ENCODE data around the gene PTPRG. TPM values are rescaled to one million over a fixed set of nuclear protein-coding genes. Genes with fewer than 3 reads are reported as not detected.
"Not testable (repeated sequence)": the region's sequence is repeated elsewhere in the genome, so short reads cannot be mapped to it uniquely, and the experiment has no call there.

Gene PTPRG
- total and polyA plus RNA-seq, 12 donors: 6.3 to 119 (median 72.2) TPM

DNA sequence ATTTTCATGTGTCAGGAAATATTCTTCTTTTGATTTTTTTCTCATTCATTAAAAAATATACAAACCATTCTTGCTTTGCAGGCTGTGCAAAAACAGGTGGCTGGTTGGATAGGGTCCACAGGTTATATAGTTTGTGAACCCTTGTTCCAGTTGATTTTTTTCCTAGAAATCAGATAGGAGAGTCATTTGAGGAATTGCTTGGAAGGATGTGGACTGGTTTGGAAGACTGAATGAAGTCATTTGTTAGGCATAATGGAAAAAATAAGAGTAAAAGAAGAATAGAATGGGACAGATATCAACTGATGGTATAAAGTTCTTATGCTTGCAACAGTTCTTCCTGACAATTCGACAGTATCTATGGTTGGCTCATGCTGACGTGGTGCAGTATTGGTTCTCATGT lies 189.4 kb downstream of the PTPRG start:
- Histone ChIP-seq H3K4me3 (no peak overlapping the region), H3K27ac (no peak overlapping the region), H3K27me3 (no peaks in the 10 kb centered on the region), H3K4me1 (replicated peaks in 1 of 2) (no peaks in the 10 kb centered on the region), H3K9me3 (replicated peaks in 1 of 3) (no peaks in the 10 kb centered on the region), H3K36me3 (replicated peaks in 1 of 2) (no peaks in the 10 kb centered on the region)
- no peak for TF ChIP-seq POLR2A (IDR thresholded peaks at IDR 0.05)
- TF ChIP-seq, protein P1, sequence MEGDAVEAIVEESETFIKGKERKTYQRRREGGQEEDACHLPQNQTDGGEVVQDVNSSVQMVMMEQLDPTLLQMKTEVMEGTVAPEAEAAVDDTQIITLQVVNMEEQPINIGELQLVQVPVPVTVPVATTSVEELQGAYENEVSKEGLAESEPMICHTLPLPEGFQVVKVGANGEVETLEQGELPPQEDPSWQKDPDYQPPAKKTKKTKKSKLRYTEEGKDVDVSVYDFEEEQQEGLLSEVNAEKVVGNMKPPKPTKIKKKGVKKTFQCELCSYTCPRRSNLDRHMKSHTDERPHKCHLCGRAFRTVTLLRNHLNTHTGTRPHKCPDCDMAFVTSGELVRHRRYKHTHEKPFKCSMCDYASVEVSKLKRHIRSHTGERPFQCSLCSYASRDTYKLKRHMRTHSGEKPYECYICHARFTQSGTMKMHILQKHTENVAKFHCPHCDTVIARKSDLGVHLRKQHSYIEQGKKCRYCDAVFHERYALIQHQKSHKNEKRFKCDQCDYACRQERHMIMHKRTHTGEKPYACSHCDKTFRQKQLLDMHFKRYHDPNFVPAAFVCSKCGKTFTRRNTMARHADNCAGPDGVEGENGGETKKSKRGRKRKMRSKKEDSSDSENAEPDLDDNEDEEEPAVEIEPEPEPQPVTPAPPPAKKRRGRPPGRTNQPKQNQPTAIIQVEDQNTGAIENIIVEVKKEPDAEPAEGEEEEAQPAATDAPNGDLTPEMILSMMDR (IDR thresholded peaks at IDR 0.05): no peak
- intact Hi-C loops (cut with DNase I): no loop called here
- 75 to 92% (median 79%) methylated on average over 2 of the region's 2 CpGs for WGBS, 4 donors
- DNase-seq: no peak

DNA sequence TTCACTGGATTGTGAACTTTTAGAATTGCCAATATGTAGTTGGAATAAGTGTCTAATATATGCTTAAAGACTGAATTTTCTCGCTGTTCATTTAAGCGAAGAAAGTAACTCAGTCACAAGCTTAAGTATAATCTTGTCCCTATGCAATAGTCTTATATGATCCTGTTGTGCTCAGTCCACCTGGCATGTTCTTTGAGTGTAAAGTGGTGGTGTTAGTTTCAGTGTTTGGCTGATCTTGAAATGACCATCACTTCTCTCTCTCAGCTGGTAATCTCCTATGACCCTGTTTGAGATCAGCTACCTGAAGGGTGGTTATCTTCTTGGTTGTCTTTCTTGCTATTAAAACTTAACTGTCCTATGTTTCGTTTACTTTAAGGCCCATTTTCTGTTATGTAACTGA lies 197.5 kb downstream of the PTPRG start:
- 94 to 100% (median 99%) methylated on average over 3 of the region's 3 CpGs for WGBS, 4 donors
- Histone ChIP-seq H3K36me3 (replicated peaks in 1 of 2) (no peaks in the 10 kb centered on the region), H3K4me3 (no peak overlapping the region), H3K27ac (no peak overlapping the region), H3K27me3 (no peaks in the 10 kb centered on the region), H3K4me1 (replicated peaks in 1 of 2) (no peaks in the 10 kb centered on the region), H3K9me3 (replicated peaks in 1 of 3) (no peaks in the 10 kb centered on the region)
- no peak for DNase-seq
- intact Hi-C loops (cut with DNase I): no loop called here
- TF ChIP-seq, protein P1 (IDR thresholded peaks at IDR 0.05): no peak
- TF ChIP-seq POLR2A (IDR thresholded peaks at IDR 0.05): no peak

DNA sequence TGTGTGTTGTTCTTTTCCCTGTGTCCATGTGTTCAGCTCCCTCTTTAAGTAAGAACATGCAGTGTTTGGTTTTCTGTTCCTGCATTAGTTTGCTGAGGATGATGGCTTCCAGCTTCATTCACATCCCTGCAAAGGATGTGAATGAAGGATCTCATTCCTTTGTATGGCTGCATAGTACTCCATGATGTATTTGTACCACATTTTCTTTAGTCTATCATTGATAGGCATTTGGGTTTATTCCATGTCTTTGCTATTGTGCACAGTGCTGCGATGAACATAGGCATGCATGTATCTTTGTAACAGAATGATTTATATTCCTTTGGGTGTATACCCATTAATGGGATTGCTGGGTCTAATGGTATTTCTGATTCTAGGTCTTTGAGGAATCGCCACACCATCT lies 199.4 kb downstream of the PTPRG start:
- H3K27me3 ChIP-seq; H3K27ac ChIP-seq; H3K9me3 ChIP-seq (replicated peaks in 1 of 3); H3K4me3 ChIP-seq; H3K4me1 ChIP-seq (replicated peaks in 1 of 2); H3K36me3 ChIP-seq (replicated peaks in 1 of 2); DNase-seq; intact Hi-C loops (cut with DNase I): not testable (repeated sequence)
- WGBS, 4 donors: 94 to 99% (median 97%) methylated on average over 2 of the region's 2 CpGs

DNA sequence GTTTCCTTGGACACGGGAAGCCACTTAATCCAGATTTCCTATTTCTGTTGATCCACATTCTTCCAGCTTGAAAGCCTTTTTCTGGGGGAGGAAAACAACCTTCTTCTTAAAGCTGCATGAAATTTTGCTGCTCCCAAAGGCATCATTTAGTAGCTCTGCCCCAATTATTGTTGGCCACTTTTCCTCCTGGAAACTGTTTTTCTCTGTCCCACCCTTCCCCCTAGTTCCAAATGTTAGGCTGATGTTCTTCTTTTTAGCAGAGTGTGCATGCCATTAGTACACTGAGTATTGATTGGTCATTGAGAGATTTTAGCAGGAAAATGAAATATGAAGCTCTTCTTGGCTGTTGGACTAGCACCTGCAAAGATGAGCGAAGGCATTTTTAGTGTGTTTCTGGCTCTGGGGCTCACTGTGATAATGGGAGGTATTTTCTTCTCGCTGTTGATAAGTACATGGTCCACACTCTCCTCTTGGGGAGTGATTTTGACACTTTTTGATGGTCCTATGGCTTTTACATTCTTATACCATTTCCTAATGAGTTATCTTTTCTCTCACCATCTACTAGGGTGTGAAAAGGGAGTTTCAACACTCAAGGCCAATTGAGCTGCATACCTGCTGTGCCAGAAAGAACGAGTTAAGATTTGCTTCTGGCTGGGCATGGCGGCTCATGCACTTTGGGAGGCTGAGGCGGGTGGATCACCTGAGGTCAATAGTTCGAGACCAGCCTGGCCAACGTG lies 200.5 kb downstream of the PTPRG start:
- intact Hi-C loops (cut with DNase I): no loop called here
- Histone ChIP-seq H3K4me1 (replicated peaks in 1 of 2) (no peaks in the 10 kb centered on the region), H3K9me3 (replicated peaks in 1 of 3) (no peaks in the 10 kb centered on the region), H3K36me3 (replicated peaks in 1 of 2) (no peaks in the 10 kb centered on the region), H3K4me3 (no peak overlapping the region), H3K27me3 (no peaks in the 10 kb centered on the region), H3K27ac (no peak overlapping the region)
- TF ChIP-seq POLR2A (IDR thresholded peaks at IDR 0.05): no peak
- TF ChIP-seq, protein P1 (IDR thresholded peaks at IDR 0.05): no peak
- no peak for DNase-seq
- WGBS, 4 donors: 77 to 94% (median 89%) methylated on average over 5 to 8 of the region's 8 CpGs

All from adrenal gland (tissue), 12 donors.